Activated CD4-positive, alpha-beta T cell treated with anti-CD3 and anti-CD28 coated beads for 24 hours (primary cell): ENCODE data around the gene ASB7.

ENCODE experiments used
- DNase-seq, 2 donors: peaks; one replicate each; pipeline ENCODE4 v3.0.0-alpha.2; 2020; ENCODE audit warnings: low read depth in 2 of 2

Gene ASB7

DNA sequence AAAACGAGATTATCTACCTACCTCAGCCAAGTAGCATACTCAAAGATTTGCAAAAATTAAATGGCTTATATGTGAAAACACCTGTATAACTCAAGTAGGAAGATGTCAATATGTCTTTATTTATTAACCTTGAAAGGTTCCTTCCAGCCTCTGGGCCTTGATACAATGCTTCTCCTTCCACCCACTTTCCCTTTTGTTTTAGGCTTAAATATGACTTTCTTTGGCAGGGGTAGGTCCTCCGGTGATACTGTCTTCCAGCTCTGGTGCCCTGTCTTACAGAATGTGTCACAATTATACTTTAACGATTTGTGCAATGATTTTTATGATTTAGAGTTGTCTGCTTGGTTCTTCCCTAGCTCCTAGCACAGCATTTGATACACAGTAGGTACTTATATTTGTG is 4.5 kb upstream of the ASB7 start:
- no peak for DNase-seq

GRCh38 chr15:100598655-100599054 is 3.7 kb upstream of the ASB7 start:
- no peak for DNase-seq

DNA sequence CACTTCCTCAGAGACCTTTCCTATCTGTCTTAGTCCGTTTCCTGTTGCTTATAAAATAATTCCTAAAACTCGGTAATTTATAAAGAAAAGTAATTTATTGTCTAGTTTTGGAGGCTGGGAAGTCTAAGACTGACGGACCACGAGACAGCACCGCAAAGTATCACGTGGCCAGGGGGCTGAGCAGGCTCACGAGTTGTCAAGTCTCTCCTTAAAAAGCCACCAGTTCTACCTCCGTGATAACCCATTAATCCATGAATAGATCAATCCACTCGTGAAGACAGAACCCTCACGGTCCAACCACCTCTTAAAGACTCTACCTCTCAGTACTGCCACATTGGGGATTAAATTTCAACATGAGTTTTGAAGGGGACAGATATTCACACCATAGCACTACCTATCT is 1.2 kb upstream of the ASB7 start:
- DNase-seq: no peak

DNA sequence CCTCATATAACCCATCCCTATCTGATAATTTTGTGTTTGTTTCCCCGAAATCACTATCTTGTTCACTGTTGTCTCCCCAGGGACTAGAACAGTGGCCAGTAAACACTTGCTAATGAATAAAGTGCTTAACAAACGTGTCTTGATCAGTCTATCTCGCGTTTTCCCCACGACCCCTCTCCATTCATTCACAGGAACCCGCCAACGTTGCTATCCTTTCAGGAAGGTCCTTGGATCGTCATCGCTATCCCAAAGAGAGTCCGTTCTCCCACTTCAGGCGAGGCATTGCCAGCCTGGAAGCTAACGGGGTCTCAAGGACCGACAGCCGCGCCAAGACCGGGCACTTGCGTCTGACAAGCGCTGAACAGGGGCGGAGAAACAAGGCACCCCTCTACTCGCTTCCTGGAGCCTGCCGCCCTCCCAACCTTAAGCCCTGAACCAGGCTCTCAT is 749 bp upstream of the ASB7 start:
- peak in 1 of 2 donors; percentile 25 for DNase-seq

DNA sequence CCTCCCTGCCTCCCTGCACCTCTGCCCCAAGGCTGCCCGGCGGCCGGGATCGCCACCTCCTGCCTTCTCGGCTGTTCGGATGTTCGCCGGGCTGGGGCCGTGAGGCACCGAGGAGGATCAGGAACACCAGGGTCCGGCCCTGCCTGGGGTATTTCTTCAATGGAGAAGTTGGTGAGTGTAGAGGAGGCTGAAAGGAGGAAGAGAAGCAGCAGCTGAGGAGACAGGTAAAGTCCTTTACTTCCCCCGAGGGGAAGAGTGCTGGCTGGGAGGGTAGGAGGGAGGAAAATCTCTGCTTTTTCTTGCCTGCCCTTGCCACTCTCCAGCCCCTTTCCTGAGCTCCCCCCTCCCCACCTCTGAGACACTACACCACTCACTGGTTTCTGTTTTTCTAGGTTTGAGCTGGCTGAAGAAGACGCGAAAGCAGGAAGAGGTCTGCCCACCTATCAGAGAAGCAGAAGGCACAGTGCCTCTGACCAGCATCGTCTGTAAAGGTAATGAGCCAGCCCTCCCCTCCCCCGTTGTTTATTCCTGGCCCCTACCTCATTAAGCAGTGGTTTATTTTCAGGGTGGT is 519 bp downstream of the ASB7 start:
- DNase-seq: peak in 1 of 2 donors; percentile 26

DNA sequence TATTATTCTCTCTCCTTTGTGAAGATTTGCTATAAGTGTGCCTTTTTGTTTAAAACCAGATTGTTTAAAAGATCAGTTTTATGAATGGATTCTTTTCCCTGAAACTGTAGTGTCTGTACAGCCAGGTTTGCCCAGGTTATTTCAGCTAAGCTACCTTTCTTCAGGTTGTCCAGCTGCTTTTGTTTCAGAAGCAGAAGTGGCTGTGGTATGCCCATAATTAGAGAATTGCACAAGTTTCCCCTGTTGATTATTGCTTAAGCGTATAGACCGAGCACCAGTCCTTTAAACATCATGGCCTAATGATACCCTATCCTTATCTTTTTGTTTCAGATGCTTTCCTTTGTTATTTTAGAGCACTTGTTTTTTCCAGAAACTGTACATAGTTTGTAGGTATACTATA is 10.2 kb downstream of the ASB7 start:
- DNase-seq: no peak

DNA sequence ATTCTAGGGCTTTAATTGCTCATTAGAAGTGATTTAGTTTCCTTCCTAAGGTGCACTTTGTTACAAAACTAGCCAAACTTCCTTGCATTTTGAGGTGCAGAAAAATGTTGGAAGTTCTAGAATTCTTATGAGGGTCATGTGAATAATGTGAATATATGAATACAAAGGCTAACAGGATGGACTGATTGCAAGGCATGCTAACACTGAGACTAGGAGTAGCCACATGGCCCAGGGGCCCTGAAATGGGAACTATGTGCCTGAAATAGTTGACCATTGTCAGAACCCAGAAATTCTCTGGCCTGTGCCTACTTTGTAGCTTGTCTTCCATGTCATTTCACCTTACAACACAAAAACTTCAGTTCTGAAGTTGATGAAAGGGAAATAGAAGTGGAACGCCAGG is 10.8 kb downstream of the ASB7 start:
- DNase-seq: no peak

- DNase-seq: no peak
Observed at GRCh38 chr15:100614336-100614735, 11.9 kb downstream of the ASB7 start.

- no peak for DNase-seq
Observed at GRCh38 chr15:100614918-100615317, 12.5 kb downstream of the ASB7 start.

DNA sequence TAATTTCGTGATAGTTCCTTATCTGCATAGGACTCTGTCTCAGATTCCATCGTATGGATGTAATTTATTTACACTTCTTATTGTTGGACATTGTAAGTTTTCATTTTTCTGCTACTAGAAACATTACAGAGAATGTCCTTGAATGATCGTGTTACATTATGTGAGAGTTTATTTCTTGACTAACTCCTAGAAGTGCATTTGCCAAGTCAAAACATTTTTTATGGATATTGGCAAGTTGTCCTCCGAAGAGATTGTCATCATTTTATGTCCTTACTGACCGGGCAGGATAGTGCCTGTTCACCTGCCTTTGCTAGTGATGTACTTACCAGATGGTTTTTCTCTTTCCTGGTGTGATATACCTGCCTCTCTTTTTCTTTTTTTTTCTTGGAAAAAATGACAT is 13.4 kb downstream of the ASB7 start:
- DNase-seq: no peak

DNA sequence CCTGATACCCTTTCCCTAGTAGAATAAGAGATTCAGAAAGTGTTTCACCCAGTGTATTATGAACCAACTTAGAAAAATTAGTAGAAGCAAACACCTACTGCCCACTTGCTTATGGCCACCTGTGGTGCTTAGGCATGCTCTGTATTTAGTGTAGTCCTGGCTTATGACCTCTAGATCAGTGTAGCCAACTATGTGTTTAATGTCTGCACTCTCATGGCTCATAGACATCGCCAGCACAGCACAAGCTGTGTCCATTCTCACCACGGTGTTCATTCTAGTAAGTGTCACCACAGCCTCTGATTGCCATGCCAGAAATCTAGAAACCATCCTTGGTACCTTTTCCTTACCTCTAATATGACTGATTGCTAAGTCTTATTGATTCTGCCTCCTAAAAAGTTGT is 14.3 kb downstream of the ASB7 start:
- DNase-seq: no peak

- DNase-seq: no peak
Observed at GRCh38 chr15:100623301-100623700, 20.9 kb downstream of the ASB7 start.

GRCh38 chr15:100627789-100628395 is 25.5 kb downstream of the ASB7 start:
- DNase-seq: peak; percentile 39 to 47

DNA sequence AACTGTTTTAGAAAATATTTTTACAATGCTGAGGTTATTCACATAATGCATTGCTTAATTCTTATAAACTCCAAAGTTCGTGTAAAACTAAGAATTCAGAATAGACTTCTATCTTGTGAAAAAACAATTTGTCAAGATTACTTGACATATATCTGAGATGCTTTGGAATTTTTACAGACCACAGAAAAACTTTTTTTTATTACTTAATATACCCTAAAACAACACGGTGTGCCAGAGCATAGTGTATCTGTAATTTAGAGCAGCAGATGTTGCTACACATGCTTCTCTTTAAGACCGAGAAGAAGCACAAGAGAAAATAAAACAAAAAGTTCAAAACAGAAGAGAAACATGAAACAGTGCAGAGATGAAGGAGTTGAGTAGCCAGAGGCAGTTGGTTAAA is 26.4 kb downstream of the ASB7 start:
- DNase-seq: no peak

GRCh38 chr15:100631831-100632230 is 29.4 kb downstream of the ASB7 start:
- no peak for DNase-seq

GRCh38 chr15:100633763-100634075 is 31.3 kb downstream of the ASB7 start:
- DNase-seq: no peak

GRCh38 chr15:100635406-100636071 is 33.1 kb downstream of the ASB7 start:
- no peak for DNase-seq

GRCh38 chr15:100638177-100638730 is 35.9 kb downstream of the ASB7 start:
- no peak for DNase-seq

DNA sequence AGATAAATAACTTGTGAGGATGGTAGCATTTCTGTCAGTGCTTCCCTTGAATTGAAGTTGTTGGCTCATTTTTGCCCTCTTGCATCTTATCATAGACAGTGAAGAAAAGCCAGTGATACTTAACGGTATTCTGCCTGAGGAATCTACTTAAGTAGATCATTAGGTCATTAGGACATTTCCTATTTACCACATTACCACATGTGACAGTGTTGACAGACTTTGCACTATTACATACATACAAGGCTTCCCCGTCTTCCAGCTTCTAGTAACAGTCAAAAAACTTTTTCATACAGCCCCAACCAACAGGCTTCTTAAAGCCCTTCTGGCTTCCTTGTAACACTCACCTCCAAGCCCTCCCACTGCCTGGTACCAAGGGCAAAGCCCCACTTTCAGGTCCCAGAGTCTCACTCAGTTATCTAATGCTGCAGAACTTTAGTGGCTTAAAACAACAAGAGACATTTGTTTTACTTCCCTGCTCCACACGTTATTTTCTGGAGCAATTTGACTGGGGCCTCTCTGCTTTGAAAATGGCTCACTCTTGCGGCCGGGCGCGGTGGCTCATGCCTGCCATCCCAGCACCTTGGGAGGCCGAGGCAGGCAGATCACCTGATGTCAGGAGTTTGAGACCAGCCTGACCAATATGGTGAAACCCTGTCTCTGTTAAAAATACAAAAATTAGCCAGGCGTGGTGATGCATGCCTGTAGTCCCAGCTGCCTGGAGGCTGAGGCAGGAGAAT is 40.0 kb downstream of the ASB7 start:
- no peak for DNase-seq

GRCh38 chr15:100642950-100643338 is 40.6 kb downstream of the ASB7 start:
- DNase-seq: no peak

- DNase-seq: no peak
Observed at GRCh38 chr15:100645671-100646070, 43.3 kb downstream of the ASB7 start.

- DNase-seq: no peak
Observed at GRCh38 chr15:100648951-100649350, 46.6 kb downstream of the ASB7 start.

DNA sequence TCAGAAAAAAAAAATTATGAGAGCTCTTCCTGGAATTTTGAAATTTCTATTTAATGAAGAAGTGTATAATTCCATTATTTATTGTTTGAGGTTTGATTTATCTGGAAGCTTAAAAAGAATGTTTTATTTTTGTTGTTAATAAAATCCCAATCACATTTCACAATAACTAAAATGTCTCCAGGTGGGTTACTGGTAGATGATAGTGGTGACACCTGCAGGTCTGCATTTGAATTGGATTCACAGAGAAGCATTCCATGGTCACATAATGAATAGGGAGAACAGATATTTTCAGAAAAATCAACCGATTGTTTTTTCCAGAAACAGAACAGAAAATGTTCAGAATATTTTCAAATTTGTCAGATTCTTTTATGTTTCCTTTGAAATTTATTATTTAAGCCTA is 48.3 kb downstream of the ASB7 start:
- no peak for DNase-seq
